Calu3 (cell line): ENCODE results near the gene KRT82. TPM values are rescaled to one million over a fixed set of nuclear protein-coding genes. Genes with fewer than 3 reads are reported as not detected.

Experiments
- BruUV-seq: library from RNA; stranded (reverse); fragments of 400-500 nt; replicated peaks from 2 replicates; lab custom pipeline; 2021; lab: Mats Ljungman, UMichigan
- CTCF ChIA-PET: fragments of 300-600 bp; sonication (Branson Sonifier 250); formaldehyde crosslinking; loops from one replicate; lab custom pipeline; 2022; ENCODE audit warnings: antibody characterized with exemption; lab: Charles Lee
- DNase-seq: peaks from one replicate; pipeline ENCODE4 v3.0.0; 2022
- H3K27ac Mint-ChIP-seq: one replicate; pipeline ENCODE4 v1.8.0; 2022; ENCODE audit warnings: mixed read lengths; ENCODE audit not compliant: unreplicated experiment
- H3K27me3 Mint-ChIP-seq: one replicate; pipeline ENCODE4 v1.8.0; 2022; ENCODE audit warnings: mixed read lengths; ENCODE audit not compliant: unreplicated experiment
- H3K36me3 Mint-ChIP-seq: one replicate; pipeline ENCODE4 v1.8.0; 2022; ENCODE audit warnings: mild to moderate bottlenecking, moderate library complexity, mixed read lengths; ENCODE audit not compliant: insufficient read depth, unreplicated experiment
- H3K4me1 Mint-ChIP-seq: one replicate; pipeline ENCODE4 v1.8.0; 2022; ENCODE audit warnings: mild to moderate bottlenecking, low read depth, mixed read lengths; ENCODE audit not compliant: unreplicated experiment
- H3K4me3 Mint-ChIP-seq: one replicate; pipeline ENCODE4 v1.8.0; 2022; ENCODE audit warnings: mild to moderate bottlenecking, low read depth, moderate library complexity, mixed read lengths; ENCODE audit not compliant: unreplicated experiment
- H3K9me3 Mint-ChIP-seq: one replicate; pipeline ENCODE4 v1.8.0; 2022; ENCODE audit warnings: low read depth, mixed read lengths; ENCODE audit not compliant: unreplicated experiment
- intact Hi-C: fragments of 100-400 bp; cut with micrococcal nuclease; formaldehyde crosslinking; loops from one replicate; pipeline ENCODE4 v1.10.0; 2022; ENCODE audit not compliant: unreplicated experiment
- total RNA-seq: library from RNA; stranded (reverse); gene quantifications from 2 replicates; pipeline ENCODE4 v1.2.3, GENCODE V29; 2022
- TF ChIP-seq, protein P1 (sequence below): fragments of 200-600 bp; IDR thresholded peaks from one replicate; pipeline ENCODE4 v1.8.0; 2022; ENCODE audit warnings: antibody characterized with exemption; ENCODE audit not compliant: unreplicated experiment

KRT82 gene
- total RNA-seq, 1 experiment from 2014 or later: not detected

DNA sequence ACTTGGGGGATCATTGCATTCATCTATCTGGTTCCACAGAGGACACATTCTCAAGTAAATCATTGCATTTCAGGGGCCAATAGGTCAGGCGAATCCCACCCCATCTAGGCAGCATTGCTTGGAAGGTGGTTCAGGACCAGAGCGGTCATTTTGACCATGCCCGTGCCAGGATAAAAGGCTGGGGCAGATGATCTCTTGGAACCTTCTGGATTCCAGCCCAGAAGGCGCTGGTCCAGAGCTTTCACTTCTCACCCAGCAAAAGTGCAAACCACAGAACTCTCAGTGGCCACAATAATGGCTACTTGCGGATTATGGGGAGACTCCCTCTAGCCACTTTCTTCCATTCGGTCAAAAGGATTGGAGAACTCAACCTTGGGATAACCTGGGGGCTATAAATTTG, 38.3 kb downstream of the KRT82 start:
- no peak for DNase-seq
- intact Hi-C loops: no loop called here
- H3K9me3 Mint-ChIP-seq: no peaks in the 10 kb centered on the region
- TF ChIP-seq, protein P1, sequence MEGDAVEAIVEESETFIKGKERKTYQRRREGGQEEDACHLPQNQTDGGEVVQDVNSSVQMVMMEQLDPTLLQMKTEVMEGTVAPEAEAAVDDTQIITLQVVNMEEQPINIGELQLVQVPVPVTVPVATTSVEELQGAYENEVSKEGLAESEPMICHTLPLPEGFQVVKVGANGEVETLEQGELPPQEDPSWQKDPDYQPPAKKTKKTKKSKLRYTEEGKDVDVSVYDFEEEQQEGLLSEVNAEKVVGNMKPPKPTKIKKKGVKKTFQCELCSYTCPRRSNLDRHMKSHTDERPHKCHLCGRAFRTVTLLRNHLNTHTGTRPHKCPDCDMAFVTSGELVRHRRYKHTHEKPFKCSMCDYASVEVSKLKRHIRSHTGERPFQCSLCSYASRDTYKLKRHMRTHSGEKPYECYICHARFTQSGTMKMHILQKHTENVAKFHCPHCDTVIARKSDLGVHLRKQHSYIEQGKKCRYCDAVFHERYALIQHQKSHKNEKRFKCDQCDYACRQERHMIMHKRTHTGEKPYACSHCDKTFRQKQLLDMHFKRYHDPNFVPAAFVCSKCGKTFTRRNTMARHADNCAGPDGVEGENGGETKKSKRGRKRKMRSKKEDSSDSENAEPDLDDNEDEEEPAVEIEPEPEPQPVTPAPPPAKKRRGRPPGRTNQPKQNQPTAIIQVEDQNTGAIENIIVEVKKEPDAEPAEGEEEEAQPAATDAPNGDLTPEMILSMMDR: no peak
- H3K4me1 Mint-ChIP-seq: peaks cover 14% of the 10 kb centered on the region
- no TSS peak for BruUV-seq
- no peaks in the 10 kb centered on the region for H3K27me3 Mint-ChIP-seq
- H3K4me3 Mint-ChIP-seq: no peak overlapping the region
- CTCF ChIA-PET: interaction anchor here (0.6 kb wide), 1 partner anchor 12 kb away, joined by 3 read pairs; no protein-coding TSS in a partner anchor
- H3K36me3 Mint-ChIP-seq: no peaks in the 10 kb centered on the region
- no peak overlapping the region for H3K27ac Mint-ChIP-seq

DNA sequence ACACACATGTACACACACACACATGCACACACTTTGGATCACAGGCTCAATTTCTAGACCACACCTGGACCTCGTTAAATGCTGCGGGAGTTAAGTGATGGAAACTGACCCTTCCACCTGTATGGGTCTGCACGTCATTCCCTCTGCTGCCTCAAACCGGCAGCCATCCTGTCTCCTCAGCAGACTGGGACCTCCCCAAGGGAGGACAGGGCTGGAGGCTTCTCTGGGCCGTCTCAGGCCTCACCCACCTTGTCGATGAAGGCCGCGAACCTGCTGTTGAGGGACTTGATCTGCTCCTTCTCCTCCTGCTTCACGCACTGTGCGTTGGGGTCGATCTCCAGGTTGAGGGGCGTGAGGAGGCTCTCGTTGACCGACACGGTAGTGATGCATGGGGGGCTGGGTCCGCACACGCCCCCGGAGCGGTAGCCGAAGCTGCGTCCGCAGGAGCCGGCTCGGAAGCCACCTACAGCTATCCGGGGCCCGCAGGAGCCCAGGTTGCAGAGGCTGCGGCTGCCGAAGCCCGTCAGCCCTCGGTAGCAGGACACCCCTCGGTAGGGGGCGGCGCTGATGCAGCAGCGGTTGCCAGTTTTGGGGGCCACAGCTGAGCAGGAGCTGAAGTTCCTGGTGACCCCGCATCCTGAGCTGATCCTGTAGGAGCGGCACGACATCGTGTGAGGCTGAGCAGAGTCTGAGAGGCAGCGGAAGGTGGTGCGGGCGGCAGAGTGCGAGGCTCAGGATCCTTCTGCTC, 39.2 kb downstream of the KRT82 start, which contains the start of gene KRT85:
KRT85 (minus strand) TSS at position 744 of the 748 bp plus-strand sequence; CDS start at position 668, 76 bp downstream.
- TF ChIP-seq, protein P1: no peak
- DNase-seq: no peak
- peaks cover 14% of the 10 kb centered on the region for H3K4me1 Mint-ChIP-seq
- CTCF ChIA-PET: no interaction called here
- intact Hi-C loops: no loop called here
- H3K36me3 Mint-ChIP-seq: no peaks in the 10 kb centered on the region
- no TSS peak for BruUV-seq
- no peak within 1 kb of the TSS for H3K4me3 Mint-ChIP-seq
- no peaks in the 10 kb centered on the region for H3K27me3 Mint-ChIP-seq
- no peaks in the 10 kb centered on the region for H3K9me3 Mint-ChIP-seq
- no peak within 1 kb of the TSS for H3K27ac Mint-ChIP-seq

DNA sequence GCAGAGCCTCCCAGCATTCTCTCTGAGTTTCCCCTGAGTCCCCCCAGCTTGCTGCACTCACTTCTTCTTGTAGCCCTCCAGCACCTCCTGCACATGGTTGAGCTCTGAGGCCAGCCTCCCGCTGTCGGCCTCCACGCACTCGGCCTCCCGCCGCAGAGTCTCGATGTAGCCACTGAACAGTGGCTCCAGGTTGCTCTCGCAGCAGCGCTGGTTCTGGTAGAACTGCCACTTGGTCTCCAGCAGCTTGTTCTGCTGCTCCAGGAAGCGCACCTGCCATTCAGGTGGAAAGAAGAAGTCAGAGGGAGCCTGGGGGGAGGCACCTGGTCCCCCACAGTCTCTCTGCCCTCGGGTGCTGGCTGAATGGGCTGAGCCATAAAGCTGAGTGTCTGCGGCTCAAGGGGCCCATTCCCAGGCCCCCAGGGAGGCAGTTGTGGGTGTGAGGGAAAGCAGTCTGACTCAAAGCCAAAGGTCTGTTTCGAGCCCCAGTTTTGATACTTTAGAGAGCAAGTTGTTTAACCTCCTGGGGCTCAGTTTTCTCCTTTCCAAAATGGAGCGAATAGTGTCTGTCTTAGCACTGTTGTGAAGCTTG, 41.1 kb downstream of the KRT82 start:
- Mint-ChIP-seq H3K27ac (no peak overlapping the region), H3K36me3 (no peaks in the 10 kb centered on the region), H3K9me3 (no peaks in the 10 kb centered on the region), H3K4me3 (no peak overlapping the region), H3K4me1 (peaks cover under 1% of the 10 kb centered on the region), H3K27me3 (no peaks in the 10 kb centered on the region)
- no peak for DNase-seq
- TF ChIP-seq, protein P1: no peak
- no TSS peak for BruUV-seq
- intact Hi-C loops: no loop called here
- CTCF ChIA-PET: interaction anchor here (0.8 kb wide), 1 partner anchor 37 kb away, joined by 3 read pairs; no protein-coding TSS in a partner anchor

DNA sequence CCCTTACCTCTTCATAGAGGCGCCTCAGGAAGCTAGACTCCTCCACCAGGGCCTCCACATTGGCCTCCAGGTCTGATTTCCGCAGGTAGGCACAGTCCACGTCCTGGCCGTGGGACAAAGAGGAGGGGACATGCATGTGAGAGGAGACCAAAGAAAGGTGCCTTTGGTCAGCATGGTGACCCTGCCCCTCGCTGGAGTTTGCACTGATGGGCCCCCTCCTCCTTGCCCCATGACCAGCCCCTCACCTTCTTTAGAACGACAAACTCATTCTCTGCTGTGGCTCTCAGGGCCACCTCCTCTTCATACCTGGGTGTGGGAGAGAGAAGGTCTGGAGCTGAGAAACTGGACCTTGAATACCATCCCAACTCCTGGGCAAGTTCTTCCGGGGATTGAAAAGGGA, 42.1 kb downstream of the KRT82 start:
- Mint-ChIP-seq H3K9me3 (no peaks in the 10 kb centered on the region), H3K27me3 (no peaks in the 10 kb centered on the region), H3K27ac (no peak overlapping the region), H3K36me3 (no peaks in the 10 kb centered on the region), H3K4me3 (no peak overlapping the region), H3K4me1 (no peaks in the 10 kb centered on the region)
- CTCF ChIA-PET: no interaction called here
- TF ChIP-seq, protein P1: no peak
- no TSS peak for BruUV-seq
- intact Hi-C loops: no loop called here
- no peak for DNase-seq
